ENCODE results near the gene RBMS1. TPM values are rescaled to one million over a fixed set of nuclear protein-coding genes. Genes with fewer than 3 reads are reported as not detected.

The RBMS1 gene
- total RNA-seq, 1 donor from 2014 or later = 42.2 TPM

- H3K4me3 Mint-ChIP-seq (ENCODE audit: low read depth) = no peak overlapping the region
- no peaks in the 10 kb centered on the region for H3K9me3 Mint-ChIP-seq
- intact Hi-C loops (cut with micrococcal nuclease) = no loop called here
- H3K4me1 Mint-ChIP-seq (ENCODE audit: low read depth) = peaks cover 18% of the 10 kb centered on the region
- H3K36me3 Mint-ChIP-seq (ENCODE audit: low read depth) = peaks cover 19% of the 10 kb centered on the region
- no peak overlapping the region for H3K27ac Mint-ChIP-seq
- no peak for DNase-seq (ENCODE audit: low spot score)
- H3K27me3 Mint-ChIP-seq (ENCODE audit: low read depth) = peaks cover 23% of the 10 kb centered on the region
These were observed 56.3 kb downstream of the RBMS1 start for GRCh38 chr2:160437273-160437672.

- Mint-ChIP-seq H3K36me3 (ENCODE audit: low read depth) (peaks cover 32% of the 10 kb centered on the region), H3K9me3 (peaks cover 14% of the 10 kb centered on the region)
- intact Hi-C loops (cut with micrococcal nuclease) = loop anchor here (5.0 kb wide), 1 partner anchor 102 kb away; no protein-coding TSS in a partner anchor
These were observed 59.2 kb downstream of the RBMS1 start for GRCh38 chr2:160434254-160434948.

GRCh38 chr2:160433466-160434140, 60.0 kb downstream of the RBMS1 start:
- intact Hi-C loops (cut with micrococcal nuclease) = loop anchor here (1.0 to 5.0 kb wide), 3 partner anchors 16 to 101 kb away; no protein-coding TSS in a partner anchor
- H3K36me3 Mint-ChIP-seq (ENCODE audit: low read depth) = peaks cover 32% of the 10 kb centered on the region
- H3K27ac Mint-ChIP-seq = no peak overlapping the region
- H3K4me1 Mint-ChIP-seq (ENCODE audit: low read depth) = peaks cover 35% of the 10 kb centered on the region
- H3K4me3 Mint-ChIP-seq (ENCODE audit: low read depth) = no peak overlapping the region
- H3K27me3 Mint-ChIP-seq (ENCODE audit: low read depth) = peaks cover 23% of the 10 kb centered on the region
- DNase-seq (ENCODE audit: low spot score) = no peak
- H3K9me3 Mint-ChIP-seq = peaks cover 14% of the 10 kb centered on the region

More at GRCh38 chr2:160434254-160434948, 59.2 kb downstream of the RBMS1 start:
- DNase-seq (ENCODE audit: low spot score) = no peak
- H3K4me1 Mint-ChIP-seq (ENCODE audit: low read depth) = peaks cover 33% of the 10 kb centered on the region
- H3K27me3 Mint-ChIP-seq (ENCODE audit: low read depth) = peaks cover 23% of the 10 kb centered on the region
- no peak overlapping the region for H3K27ac Mint-ChIP-seq
- H3K4me3 Mint-ChIP-seq (ENCODE audit: low read depth) = no peak overlapping the region

GRCh38 chr2:160432633-160433032, 61.0 kb downstream of the RBMS1 start:
- peaks cover 14% of the 10 kb centered on the region for H3K9me3 Mint-ChIP-seq
- H3K4me1 Mint-ChIP-seq (ENCODE audit: low read depth) = peaks cover 43% of the 10 kb centered on the region
- no peak for DNase-seq (ENCODE audit: low spot score)
- intact Hi-C loops (cut with micrococcal nuclease) = loop anchor here (1.0 to 5.0 kb wide), 3 partner anchors 15 to 100 kb away; no protein-coding TSS in a partner anchor
- H3K4me3 Mint-ChIP-seq (ENCODE audit: low read depth) = no peak overlapping the region
- H3K27ac Mint-ChIP-seq = no peak overlapping the region
- H3K36me3 Mint-ChIP-seq (ENCODE audit: low read depth) = peaks cover 25% of the 10 kb centered on the region
- peaks cover 17% of the 10 kb centered on the region for H3K27me3 Mint-ChIP-seq (ENCODE audit: low read depth)

GRCh38 chr2:160431441-160431840, 62.2 kb downstream of the RBMS1 start:
- H3K4me3 Mint-ChIP-seq (ENCODE audit: low read depth) = no peak overlapping the region
- peaks cover 50% of the 10 kb centered on the region for H3K4me1 Mint-ChIP-seq (ENCODE audit: low read depth)

GRCh38 chr2:160430001-160430344, 63.6 kb downstream of the RBMS1 start:
- no peak overlapping the region for H3K27ac Mint-ChIP-seq
- H3K4me3 Mint-ChIP-seq (ENCODE audit: low read depth) = no peak overlapping the region
- intact Hi-C loops (cut with micrococcal nuclease) = loop anchor here (5.0 kb wide), 1 partner anchor 98 kb away; no protein-coding TSS in a partner anchor

More at GRCh38 chr2:160431441-160431840, 62.2 kb downstream of the RBMS1 start:
- peaks cover 8% of the 10 kb centered on the region for H3K27me3 Mint-ChIP-seq (ENCODE audit: low read depth)
- DNase-seq (ENCODE audit: low spot score) = no peak
- H3K9me3 Mint-ChIP-seq = peaks cover 14% of the 10 kb centered on the region
- intact Hi-C loops (cut with micrococcal nuclease) = loop anchor here (5.0 kb wide), 1 partner anchor 99 kb away; no protein-coding TSS in a partner anchor
- H3K36me3 Mint-ChIP-seq (ENCODE audit: low read depth) = peaks cover 24% of the 10 kb centered on the region
- no peak overlapping the region for H3K27ac Mint-ChIP-seq

GRCh38 chr2:160429248-160430000, 64.2 kb downstream of the RBMS1 start:
- Mint-ChIP-seq H3K27ac (no peak overlapping the region), H3K27me3 (ENCODE audit: low read depth) (no peaks in the 10 kb centered on the region), H3K4me3 (ENCODE audit: low read depth) (no peak overlapping the region), H3K9me3 (peaks cover 14% of the 10 kb centered on the region), H3K4me1 (ENCODE audit: low read depth) (peaks cover 58% of the 10 kb centered on the region), H3K36me3 (ENCODE audit: low read depth) (peaks cover 32% of the 10 kb centered on the region)
- no peak for DNase-seq (ENCODE audit: low spot score)
- intact Hi-C loops (cut with micrococcal nuclease) = loop anchor here (1.0 to 10.0 kb wide), 6 partner anchors 22 to 565 kb away; partner anchors contain the start of gene RBMS1

More at GRCh38 chr2:160430001-160430344, 63.6 kb downstream of the RBMS1 start:
- no peak for DNase-seq (ENCODE audit: low spot score)
- Mint-ChIP-seq H3K9me3 (peaks cover 14% of the 10 kb centered on the region), H3K27me3 (ENCODE audit: low read depth) (no peaks in the 10 kb centered on the region), H3K4me1 (ENCODE audit: low read depth) (peaks cover 58% of the 10 kb centered on the region), H3K36me3 (ENCODE audit: low read depth) (peaks cover 32% of the 10 kb centered on the region)

GRCh38 chr2:160428405-160428763, 65.2 kb downstream of the RBMS1 start:
- H3K27ac Mint-ChIP-seq = peak overlapping the region; percentile 84
- peak overlapping the region; percentile 75 for H3K4me3 Mint-ChIP-seq (ENCODE audit: low read depth)
- no peak for DNase-seq (ENCODE audit: low spot score)
- H3K27me3 Mint-ChIP-seq (ENCODE audit: low read depth) = no peaks in the 10 kb centered on the region
- H3K9me3 Mint-ChIP-seq = peaks cover 14% of the 10 kb centered on the region
- peaks cover 54% of the 10 kb centered on the region for H3K4me1 Mint-ChIP-seq (ENCODE audit: low read depth)
- intact Hi-C loops (cut with micrococcal nuclease) = loop anchor here (2.0 to 10.0 kb wide), 5 partner anchors 36 to 566 kb away; partner anchors contain the start of gene RBMS1
- peaks cover 36% of the 10 kb centered on the region for H3K36me3 Mint-ChIP-seq (ENCODE audit: low read depth)

- H3K4me1 Mint-ChIP-seq (ENCODE audit: low read depth) = peaks cover 55% of the 10 kb centered on the region
- peaks cover 39% of the 10 kb centered on the region for H3K36me3 Mint-ChIP-seq (ENCODE audit: low read depth)
- no peak for DNase-seq (ENCODE audit: low spot score)
- intact Hi-C loops (cut with micrococcal nuclease) = loop anchor here (2.0 to 10.0 kb wide), 5 partner anchors 36 to 567 kb away; partner anchors contain the start of gene RBMS1
- peak overlapping the region; percentile 75 for H3K4me3 Mint-ChIP-seq (ENCODE audit: low read depth)
- peaks cover 14% of the 10 kb centered on the region for H3K9me3 Mint-ChIP-seq
- no peaks in the 10 kb centered on the region for H3K27me3 Mint-ChIP-seq (ENCODE audit: low read depth)
- H3K27ac Mint-ChIP-seq = peak overlapping the region; percentile 84
These were observed 65.8 kb downstream of the RBMS1 start for GRCh38 chr2:160427629-160428404.

GRCh38 chr2:160426604-160427003, 67.0 kb downstream of the RBMS1 start:
- Mint-ChIP-seq H3K27me3 (ENCODE audit: low read depth) (no peaks in the 10 kb centered on the region), H3K4me3 (ENCODE audit: low read depth) (no peak overlapping the region), H3K36me3 (ENCODE audit: low read depth) (peaks cover 43% of the 10 kb centered on the region), H3K9me3 (peaks cover 21% of the 10 kb centered on the region), H3K4me1 (ENCODE audit: low read depth) (peaks cover 56% of the 10 kb centered on the region), H3K27ac (no peak overlapping the region)
- DNase-seq (ENCODE audit: low spot score) = no peak
- intact Hi-C loops (cut with micrococcal nuclease) = loop anchor here (5.0 to 10.0 kb wide), 3 partner anchors 34 to 568 kb away; no protein-coding TSS in a partner anchor

- Mint-ChIP-seq H3K4me1 (ENCODE audit: low read depth) (peaks cover 57% of the 10 kb centered on the region), H3K4me3 (ENCODE audit: low read depth) (no peak overlapping the region), H3K36me3 (ENCODE audit: low read depth) (peaks cover 36% of the 10 kb centered on the region), H3K27me3 (ENCODE audit: low read depth) (no peaks in the 10 kb centered on the region), H3K9me3 (peaks cover 19% of the 10 kb centered on the region), H3K27ac (no peak overlapping the region)
- intact Hi-C loops (cut with micrococcal nuclease) = loop anchor here (5.0 to 10.0 kb wide), 3 partner anchors 33 to 569 kb away; no protein-coding TSS in a partner anchor
- no peak for DNase-seq (ENCODE audit: low spot score)
These were observed 68.0 kb downstream of the RBMS1 start for GRCh38 chr2:160425434-160426151.
